A549 (cell line): ENCODE measurements around the gene SIGMAR1. TPM values are rescaled to one million over a fixed set of nuclear protein-coding genes. Genes with fewer than 3 reads are reported as not detected.

Experiments
- ATAC-seq, 2 experiments: fragments of 200-7000 bp in 1 of 2; fragments of >200 bp in 1 of 2; cut with Nextera tagmentation in 1 of 2; cut with Tn5 transposase in 1 of 2; 3 replicates each; pipeline versions ENCODE4 v1.8.0 to v1.9.1; 2018 to 2020; ENCODE audit warnings: mild to moderate bottlenecking in 1 of 2, moderate library complexity in 1 of 2
- CTCF ChIA-PET: fragments of 300-600 bp; sonication (Branson Sonifier 250); formaldehyde crosslinking; extraction: SDS; loops from one replicate; lab custom pipeline; 2021; ENCODE audit warnings: antibody characterized with exemption, inconsistent platforms; lab: Yijun Ruan, JAX
- POLR2A ChIA-PET: fragments of 350-600 bp; formaldehyde crosslinking; extraction: SDS; loops from one replicate; lab custom pipeline; 2021; ENCODE audit warnings: antibody characterized with exemption, inconsistent platforms; lab: Yijun Ruan, JAX
- DNase-seq, 2 experiments: peaks; one replicate each; pipeline versions ENCODE4 v3.0.0 to v3.0.0-alpha.2; 2011 to 2016; ENCODE audit warnings: low read depth in 1 of 2, low spot score in 1 of 2
- FAIRE-seq: peaks from 2 replicates; lab custom pipeline; 2011; peaks lifted over from hg19 to GRCh38; lab: Jason Lieb, UNC
- H3K27ac ChIP-seq, 2 experiments: fragments of >200 bp; sonication (Bioruptor Twin); formaldehyde crosslinking; 3 replicates each; pipeline ENCODE4 v1.5.1; 2016 to 2017
- H3K4me1 ChIP-seq: fragments of >200 bp; sonication (Bioruptor Twin); formaldehyde crosslinking; 3 replicates; pipeline ENCODE4 v1.6.1; 2016
- H3K4me2 ChIP-seq: fragments of >200 bp; sonication (Bioruptor Twin); formaldehyde crosslinking; 3 replicates; pipeline ENCODE4 v1.6.1; 2016
- H3K4me3 ChIP-seq: fragments of >200 bp; sonication (Bioruptor Twin); formaldehyde crosslinking; 3 replicates; pipeline ENCODE4 v1.5.1; 2016
- H3K9me3 ChIP-seq: fragments of >200 bp; sonication (Bioruptor Twin); formaldehyde crosslinking; 3 replicates; pipeline ENCODE4 v1.6.1; 2016
- CBX8 ChIP-seq: fragments of 200-600 bp; sonication (generic); IDR thresholded peaks from 2 replicates; pipeline ENCODE4 v1.6.1; 2016
- FOSB ChIP-seq: fragments of 250-450 bp; sonication (Bioruptor Pico); IDR thresholded peaks from 2 replicates; pipeline ENCODE4 v1.5.0; 2020; ENCODE audit warnings: mild to moderate bottlenecking, moderate library complexity
- FOXS1 ChIP-seq: fragments of 250-450 bp; sonication (Bioruptor Pico); IDR thresholded peaks from 2 replicates; pipeline ENCODE4 v1.5.0; 2020; ENCODE audit warnings: mild to moderate bottlenecking, moderate library complexity
- GATA3 ChIP-seq: IDR thresholded peaks from 2 replicates; pipeline ENCODE4 v1.6.1; 2012; ENCODE audit warnings: borderline replicate concordance
- HOXA7 ChIP-seq: fragments of 250-450 bp; sonication (Bioruptor Pico); IDR thresholded peaks from 2 replicates; pipeline ENCODE4 v1.5.0; 2020; ENCODE audit warnings: mild to moderate bottlenecking, moderate library complexity
- HOXB13 ChIP-seq: fragments of 250-450 bp; sonication (Bioruptor Pico); IDR thresholded peaks from 2 replicates; pipeline ENCODE4 v1.5.0; 2020; ENCODE audit warnings: low read depth, mild to moderate bottlenecking, moderate library complexity
- JUN ChIP-seq, 2 experiments: fragments of >200 bp; sonication (Bioruptor Twin); formaldehyde crosslinking; IDR thresholded peaks; 2 replicates in 1 of 2; 3 replicates in 1 of 2; pipeline ENCODE4 v1.6.1; 2016 to 2017
- JUNB ChIP-seq: fragments of >200 bp; sonication (Bioruptor Twin); formaldehyde crosslinking; IDR thresholded peaks from 2 replicates; pipeline ENCODE4 v1.6.1; 2016
- KDM1A ChIP-seq: fragments of 200-600 bp; sonication (generic); IDR thresholded peaks from 2 replicates; pipeline ENCODE4 v1.6.1; 2016; ENCODE audit warnings: low read depth, mild to moderate bottlenecking
- KDM5A ChIP-seq: fragments of 200-600 bp; sonication (generic); IDR thresholded peaks from 2 replicates; pipeline ENCODE4 v1.6.1; 2016; ENCODE audit warnings: antibody characterized with exemption, mild to moderate bottlenecking
- MYC ChIP-seq: IDR thresholded peaks from 2 replicates; pipeline ENCODE4 v1.6.1; 2012; ENCODE audit warnings: mild to moderate bottlenecking, inconsistent platforms, low read length, improper control_type of control experiment, borderline replicate concordance
- NFE2L2 ChIP-seq: fragments of 150-350 bp; conservative IDR thresholded peaks from 2 replicates; pipeline ENCODE4 v1.6.1; 2014; ENCODE audit warnings: low read length
- PHF8 ChIP-seq: fragments of 200-600 bp; sonication (generic); IDR thresholded peaks from 2 replicates; pipeline ENCODE4 v1.6.1; 2016; ENCODE audit warnings: low read depth, mild to moderate bottlenecking, antibody characterized with exemption, moderate library complexity, borderline replicate concordance
- POLR2A ChIP-seq: IDR thresholded peaks from 2 replicates; pipeline ENCODE4 v1.6.1; 2012; ENCODE audit warnings: mild to moderate bottlenecking, low read length
- RFX5 ChIP-seq: fragments of 450-650 bp; IDR thresholded peaks from 2 replicates; pipeline ENCODE4 v1.7.1; 2014; ENCODE audit warnings: antibody characterized with exemption, mild to moderate bottlenecking, moderate library complexity
- RNF2 ChIP-seq: fragments of 200-600 bp; sonication (generic); IDR thresholded peaks from 2 replicates; pipeline ENCODE4 v1.6.1; 2016; ENCODE audit warnings: low read depth, mild to moderate bottlenecking, antibody characterized with exemption, moderate library complexity, borderline replicate concordance
- TFCP2L1 ChIP-seq: fragments of 250-450 bp; sonication (Bioruptor Pico); IDR thresholded peaks from 2 replicates; pipeline ENCODE4 v1.5.0; 2021; ENCODE audit warnings: mild to moderate bottlenecking
- TP53 ChIP-seq: fragments of 250-450 bp; sonication (Bioruptor Pico); IDR thresholded peaks from 2 replicates; pipeline ENCODE4 v1.5.0; 2021; ENCODE audit warnings: mild to moderate bottlenecking, moderate library complexity
- ZSCAN20 ChIP-seq: fragments of 250-450 bp; sonication (Bioruptor Pico); IDR thresholded peaks from 2 replicates; pipeline ENCODE4 v1.8.0; 2022; ENCODE audit warnings: mild to moderate bottlenecking, moderate library complexity
- WGBS: methylation state at CpG from one replicate; pipeline ENCODE4 v1.1.6; 2017; ENCODE audit errors: missing lambda C conversion rate; 5-methylcytosine and 5-hydroxymethylcytosine counted together
- polyA minus RNA-seq: library from RNA; depleted of rRNA, polyadenylated mRNA; stranded (reverse); fragments of >200 nt; gene quantifications from 2 replicates; pipeline ENCODE4 v1.2.3, GENCODE V29; 2011; rRNA and poly(A)+ RNA removed
- polyA plus RNA-seq, 4 experiments: library from polyadenylated mRNA; depleted of rRNA in 3 of 4; stranded (reverse); fragments of >200 nt; fragmentation: RNase III in 1 of 4; extraction: RNeasy Plus Mini Kit Qiagen cat#74134 plus additional on column Dnase treatment in 1 of 4; gene quantifications; 2 replicates in 3 of 4; 3 replicates in 1 of 4; pipeline ENCODE4 v1.2.3, GENCODE V29; 2011 to 2017
- TF ChIP-seq, protein P1 (sequence below): IDR thresholded peaks from 2 replicates; pipeline ENCODE4 v1.6.1; 2012
- TF ChIP-seq, protein P2 (sequence below): IDR thresholded peaks from 2 replicates; pipeline ENCODE4 v1.6.1; 2012
- TF ChIP-seq, protein P3 (sequence below): fragments of 250-450 bp; sonication (Bioruptor Pico); IDR thresholded peaks from 2 replicates; pipeline ENCODE4 v1.5.0; 2020; ENCODE audit warnings: low read depth, mild to moderate bottlenecking, moderate library complexity
- TF ChIP-seq, protein P4 (sequence below): IDR thresholded peaks from 2 replicates; pipeline ENCODE4 v1.6.1; 2012; ENCODE audit warnings: low read depth, borderline replicate concordance
- TF ChIP-seq, protein P5 (sequence below): fragments of >200 bp; sonication (Bioruptor Twin); formaldehyde crosslinking; IDR thresholded peaks from 3 replicates; pipeline ENCODE4 v1.6.1; 2016

Gene SIGMAR1
- polyA plus RNA-seq (2011; rRNA removed) (64.6 and 95.4 TPM in 2 replicates), polyA plus RNA-seq (2017; fragmentation: RNase III; extraction: RNeasy Plus Mini Kit Qiagen cat#74134 plus additional on column Dnase treatment) (141 to 150 TPM (median 147 TPM) in 3 replicates), polyA minus RNA-seq (51.5 and 62.9 TPM in 2 replicates)
- 151 and 198 TPM in 2 replicates for polyA plus RNA-seq (2012; cell fraction: cytosol; rRNA removed)
- polyA plus RNA-seq (2012; cell fraction: nucleus; rRNA removed) = 81.6 and 107 TPM in 2 replicates

DNA sequence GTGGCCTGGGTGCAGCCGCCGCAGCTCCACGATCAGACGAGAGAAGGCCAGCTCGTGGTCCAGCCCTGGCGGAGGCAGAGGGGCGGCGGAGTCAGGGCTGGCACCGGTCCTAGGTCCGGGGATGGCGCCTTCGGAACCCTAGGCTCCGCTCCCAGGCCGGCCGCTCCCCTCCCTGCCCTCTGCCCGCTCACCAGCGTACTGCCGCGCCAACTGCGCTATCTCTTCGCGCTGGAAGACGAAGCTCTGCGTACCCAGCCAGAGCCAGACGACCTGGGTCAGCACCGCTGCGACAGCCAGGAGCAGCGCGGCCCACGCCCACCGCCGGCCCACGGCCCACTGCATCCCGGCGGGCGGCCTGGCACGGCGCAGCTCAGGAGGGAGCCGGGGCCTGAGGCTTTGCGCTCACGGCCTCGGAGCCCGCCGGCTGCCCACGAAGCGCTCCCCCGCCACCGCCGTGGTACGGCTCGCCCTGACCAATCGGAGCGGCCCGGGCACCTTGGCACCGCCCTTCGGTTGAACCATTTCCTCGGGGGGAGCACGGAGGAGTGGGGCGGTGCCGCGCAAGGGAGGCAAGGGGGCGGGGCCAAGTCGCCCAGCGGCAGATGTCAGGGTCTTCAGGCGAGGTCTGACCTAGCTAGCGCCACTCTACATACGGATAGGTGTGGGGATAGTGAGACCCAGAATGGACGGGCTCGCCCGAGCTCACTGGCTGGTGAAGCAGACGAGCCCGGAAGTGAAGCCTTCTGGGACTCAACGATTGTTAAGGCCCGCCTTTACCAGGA, at the start of gene SIGMAR1:
SIGMAR1 (minus strand) TSS at position 432 of the 782 bp plus-strand sequence; CDS start at position 342, 90 bp downstream.
- TF ChIP-seq GATA3 (peak; percentile 58; the same call in 1 of the 2 replicates), CBX8 (no peak), ZSCAN20 (no peak), KDM1A (no peak), PHF8 (peak; percentile 56; the same call in 1 of the 2 replicates), MYC (0 out of 2 replicates have a peak, but pooled peaks have one; percentile 65), KDM5A (no peak), RNF2 (no peak), HOXA7 (no peak), FOXS1 (CRISPR knock-in tag) (no peak), NFE2L2 (no peak), JUN (IDR thresholded peaks at IDR 0.05) (peak in 1 of 2 experiments; percentile 87; a peak in 2 of 5 replicates), TP53 (0 out of 2 replicates have a peak, but pooled peaks have one; percentile 0), HOXB13 (CRISPR knock-in tag) (peak; percentile 50; the same call in 1 of the 2 replicates), RFX5 (no peak), POLR2A (peak; percentile 89)
- TF ChIP-seq, protein P1, sequence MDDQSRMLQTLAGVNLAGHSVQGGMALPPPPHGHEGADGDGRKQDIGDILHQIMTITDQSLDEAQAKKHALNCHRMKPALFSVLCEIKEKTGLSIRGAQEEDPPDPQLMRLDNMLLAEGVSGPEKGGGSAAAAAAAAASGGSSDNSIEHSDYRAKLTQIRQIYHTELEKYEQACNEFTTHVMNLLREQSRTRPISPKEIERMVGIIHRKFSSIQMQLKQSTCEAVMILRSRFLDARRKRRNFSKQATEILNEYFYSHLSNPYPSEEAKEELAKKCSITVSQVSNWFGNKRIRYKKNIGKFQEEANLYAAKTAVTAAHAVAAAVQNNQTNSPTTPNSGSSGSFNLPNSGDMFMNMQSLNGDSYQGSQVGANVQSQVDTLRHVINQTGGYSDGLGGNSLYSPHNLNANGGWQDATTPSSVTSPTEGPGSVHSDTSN = 0 out of 2 replicates have a peak, but pooled peaks have one; percentile 29
- TF ChIP-seq, protein P2, sequence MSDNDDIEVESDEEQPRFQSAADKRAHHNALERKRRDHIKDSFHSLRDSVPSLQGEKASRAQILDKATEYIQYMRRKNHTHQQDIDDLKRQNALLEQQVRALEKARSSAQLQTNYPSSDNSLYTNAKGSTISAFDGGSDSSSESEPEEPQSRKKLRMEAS = peak; percentile 99
- TF ChIP-seq, protein P3, sequence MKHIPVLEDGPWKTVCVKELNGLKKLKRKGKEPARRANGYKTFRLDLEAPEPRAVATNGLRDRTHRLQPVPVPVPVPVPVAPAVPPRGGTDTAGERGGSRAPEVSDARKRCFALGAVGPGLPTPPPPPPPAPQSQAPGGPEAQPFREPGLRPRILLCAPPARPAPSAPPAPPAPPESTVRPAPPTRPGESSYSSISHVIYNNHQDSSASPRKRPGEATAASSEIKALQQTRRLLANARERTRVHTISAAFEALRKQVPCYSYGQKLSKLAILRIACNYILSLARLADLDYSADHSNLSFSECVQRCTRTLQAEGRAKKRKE (CRISPR knock-in tag) = no peak
- TF ChIP-seq, protein P4, sequence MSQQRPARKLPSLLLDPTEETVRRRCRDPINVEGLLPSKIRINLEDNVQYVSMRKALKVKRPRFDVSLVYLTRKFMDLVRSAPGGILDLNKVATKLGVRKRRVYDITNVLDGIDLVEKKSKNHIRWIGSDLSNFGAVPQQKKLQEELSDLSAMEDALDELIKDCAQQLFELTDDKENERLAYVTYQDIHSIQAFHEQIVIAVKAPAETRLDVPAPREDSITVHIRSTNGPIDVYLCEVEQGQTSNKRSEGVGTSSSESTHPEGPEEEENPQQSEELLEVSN = peak; percentile 88
- TF ChIP-seq, protein P5, sequence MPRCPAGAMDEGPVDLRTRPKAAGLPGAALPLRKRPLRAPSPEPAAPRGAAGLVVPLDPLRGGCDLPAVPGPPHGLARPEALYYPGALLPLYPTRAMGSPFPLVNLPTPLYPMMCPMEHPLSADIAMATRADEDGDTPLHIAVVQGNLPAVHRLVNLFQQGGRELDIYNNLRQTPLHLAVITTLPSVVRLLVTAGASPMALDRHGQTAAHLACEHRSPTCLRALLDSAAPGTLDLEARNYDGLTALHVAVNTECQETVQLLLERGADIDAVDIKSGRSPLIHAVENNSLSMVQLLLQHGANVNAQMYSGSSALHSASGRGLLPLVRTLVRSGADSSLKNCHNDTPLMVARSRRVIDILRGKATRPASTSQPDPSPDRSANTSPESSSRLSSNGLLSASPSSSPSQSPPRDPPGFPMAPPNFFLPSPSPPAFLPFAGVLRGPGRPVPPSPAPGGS = peak; percentile 73; the same call in 1 of the 3 replicates
- 0% methylated on average over 18 of the region's 74 CpGs for WGBS
- Histone ChIP-seq H3K9me3 (no peaks in the 10 kb centered on the region), H3K27ac (peak within 1 kb of the TSS; percentile 88 to 95), H3K4me3 (peak within 1 kb of the TSS; percentile 73), H3K4me2 (peak within 1 kb of the TSS; percentile 93), H3K4me1 (peaks cover 26% of the 10 kb centered on the region; the same call in 2 of the 3 replicates)
- no peak for FAIRE-seq
- peak; percentile 87 to 92 for ATAC-seq
- ChIA-PET CTCF (interaction anchor here (1.2 to 22.6 kb wide), 8 partner anchors 8 to 138 kb away, joined by 3 to 429 read pairs (median 56); partner anchors contain the start of genes ARID3C, CCL27, DCTN3 and GALT), POLR2A (interaction anchor here (0.6 to 2.3 kb wide), 9 partner anchors 8 to 442 kb away, joined by 3 to 17 read pairs (median 5); partner anchors contain the start of genes ARID3C, DCTN3, FANCG and GALT)
- peak; percentile 87 to 93 for DNase-seq

DNA sequence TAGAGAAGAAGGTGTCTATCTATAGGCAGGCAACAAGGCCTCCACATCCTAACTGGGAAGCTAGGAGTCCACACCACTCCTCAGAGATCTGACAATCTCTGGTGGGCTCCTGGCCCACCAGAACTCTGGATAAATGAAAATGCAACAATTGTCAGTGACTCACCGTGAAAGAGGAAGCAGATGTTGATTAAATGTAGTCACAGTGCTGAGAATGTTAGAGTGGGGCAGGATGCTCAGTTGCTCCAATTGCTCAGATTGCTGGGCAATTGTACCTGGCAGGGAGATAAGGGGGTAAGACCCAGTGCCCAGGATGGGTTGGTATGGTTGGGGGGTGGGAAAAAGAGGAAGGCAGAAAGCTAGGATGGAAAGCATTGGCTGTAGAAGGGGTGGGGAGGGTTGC, 49.1 kb upstream of the SIGMAR1 start:
- ChIA-PET POLR2A (no interaction called here), CTCF (interaction anchor here (0.5 to 10.1 kb wide), 5 partner anchors 11 to 1789 kb away, joined by 4 to 135 read pairs (median 7); no protein-coding TSS in a partner anchor)
- DNase-seq (no peak), ATAC-seq (no peak), FAIRE-seq (no peak)
- H3K4me3 ChIP-seq = no peak overlapping the region
- H3K9me3 ChIP-seq = no peaks in the 10 kb centered on the region
- no peak overlapping the region for H3K27ac ChIP-seq
- WGBS = 71% methylated on average over 1 of the region's 1 CpG
- TF ChIP-seq, protein P4 = no peak
- TF ChIP-seq FOSB (CRISPR knock-in tag) (no peak), TFCP2L1 (CRISPR knock-in tag) (no peak), NFE2L2 (no peak), JUNB (no peak), RFX5 (no peak), TP53 (no peak)
- TF ChIP-seq, protein P2 = no peak
- H3K4me2 ChIP-seq = no peak overlapping the region
- H3K4me1 ChIP-seq = no peaks in the 10 kb centered on the region
